ENCODE data around the gene CD44.

GRCh38 chr11:35274909-35275785 is 136.2 kb downstream of the CD44 start:
- no peak for TF ChIP-seq ELK1 (IDR thresholded peaks at IDR 0.05; ENCODE audit: low read depth, low read length)
- TF ChIP-seq CTCF (IDR thresholded peaks at IDR 0.05) = no peak
- no peak; a peak in 1 of 5 replicates for TF ChIP-seq RAD21 (conservative IDR thresholded peaks at IDR 0.05 in 1 of 2, IDR thresholded peaks at IDR 0.05 in 1 of 2)
- TF ChIP-seq, protein P1, sequence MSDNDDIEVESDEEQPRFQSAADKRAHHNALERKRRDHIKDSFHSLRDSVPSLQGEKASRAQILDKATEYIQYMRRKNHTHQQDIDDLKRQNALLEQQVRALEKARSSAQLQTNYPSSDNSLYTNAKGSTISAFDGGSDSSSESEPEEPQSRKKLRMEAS (IDR thresholded peaks at IDR 0.05) = no peak
- TF ChIP-seq MAZ (IDR thresholded peaks at IDR 0.05; ENCODE audit: borderline replicate concordance, low read depth, low read length) = no peak
- no peak for TF ChIP-seq NPAS2 (CRISPR knock-in tag; IDR thresholded peaks at IDR 0.05; ENCODE audit: borderline replicate concordance)
- TF ChIP-seq ESRRA (IDR thresholded peaks at IDR 0.05; ENCODE audit: borderline replicate concordance, low read length) = no peak
- TF ChIP-seq MAFK (IDR thresholded peaks at IDR 0.05; ENCODE audit: partially characterized antibody) = no peak
- TF ChIP-seq KDM1A (IDR thresholded peaks at IDR 0.05; ENCODE audit: low read depth) = no peak
- TF ChIP-seq EP300 (IDR thresholded peaks at IDR 0.05) = no peak
- no peak for TF ChIP-seq POLR2A (IDR thresholded peaks at IDR 0.05; ENCODE audit: low read length)
- TF ChIP-seq, protein P2, sequence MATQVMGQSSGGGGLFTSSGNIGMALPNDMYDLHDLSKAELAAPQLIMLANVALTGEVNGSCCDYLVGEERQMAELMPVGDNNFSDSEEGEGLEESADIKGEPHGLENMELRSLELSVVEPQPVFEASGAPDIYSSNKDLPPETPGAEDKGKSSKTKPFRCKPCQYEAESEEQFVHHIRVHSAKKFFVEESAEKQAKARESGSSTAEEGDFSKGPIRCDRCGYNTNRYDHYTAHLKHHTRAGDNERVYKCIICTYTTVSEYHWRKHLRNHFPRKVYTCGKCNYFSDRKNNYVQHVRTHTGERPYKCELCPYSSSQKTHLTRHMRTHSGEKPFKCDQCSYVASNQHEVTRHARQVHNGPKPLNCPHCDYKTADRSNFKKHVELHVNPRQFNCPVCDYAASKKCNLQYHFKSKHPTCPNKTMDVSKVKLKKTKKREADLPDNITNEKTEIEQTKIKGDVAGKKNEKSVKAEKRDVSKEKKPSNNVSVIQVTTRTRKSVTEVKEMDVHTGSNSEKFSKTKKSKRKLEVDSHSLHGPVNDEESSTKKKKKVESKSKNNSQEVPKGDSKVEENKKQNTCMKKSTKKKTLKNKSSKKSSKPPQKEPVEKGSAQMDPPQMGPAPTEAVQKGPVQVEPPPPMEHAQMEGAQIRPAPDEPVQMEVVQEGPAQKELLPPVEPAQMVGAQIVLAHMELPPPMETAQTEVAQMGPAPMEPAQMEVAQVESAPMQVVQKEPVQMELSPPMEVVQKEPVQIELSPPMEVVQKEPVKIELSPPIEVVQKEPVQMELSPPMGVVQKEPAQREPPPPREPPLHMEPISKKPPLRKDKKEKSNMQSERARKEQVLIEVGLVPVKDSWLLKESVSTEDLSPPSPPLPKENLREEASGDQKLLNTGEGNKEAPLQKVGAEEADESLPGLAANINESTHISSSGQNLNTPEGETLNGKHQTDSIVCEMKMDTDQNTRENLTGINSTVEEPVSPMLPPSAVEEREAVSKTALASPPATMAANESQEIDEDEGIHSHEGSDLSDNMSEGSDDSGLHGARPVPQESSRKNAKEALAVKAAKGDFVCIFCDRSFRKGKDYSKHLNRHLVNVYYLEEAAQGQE (IDR thresholded peaks at IDR 0.05) = no peak

Data from A549 (cell line).